Activated CD4-positive, alpha-beta T cell treated with anti-CD3 and anti-CD28 coated beads, Interleukin-2, amount 10 ng/mL, durations not matched to agents 7 days and 5 days (primary cell): ENCODE results near the gene RLBP1. TPM values are rescaled to one million over a fixed set of nuclear protein-coding genes. Genes with fewer than 3 reads are reported as not detected.
A peak's percentile ranks its signal among the peaks of the same experiment; 100 is the strongest.
"Not testable (repeated sequence)": the region's sequence is repeated elsewhere in the genome, so short reads cannot be mapped to it uniquely, and the experiment has no call there.

Experiments
- CTCF ChIA-PET: fragments of 350-600 bp; sonication (Branson Sonifier 250); formaldehyde crosslinking; loops from one replicate; lab custom pipeline; 2021; ENCODE audit warnings: antibody characterized with exemption; lab: Charles Lee
- POLR2A ChIA-PET: fragments of 350-600 bp; sonication (Branson Sonifier 250); formaldehyde crosslinking; loops from one replicate; lab custom pipeline; 2021; ENCODE audit warnings: antibody characterized with exemption; lab: Charles Lee
- DNase-seq: peaks from one replicate; pipeline ENCODE4 v3.0.0-alpha.2; 2020
- H3K27ac Mint-ChIP-seq: one replicate; pipeline ENCODE4 v1.8.0; 2021; ENCODE audit warnings: mild to moderate bottlenecking, moderate library complexity, mixed read lengths
- H3K27me3 Mint-ChIP-seq: one replicate; pipeline ENCODE4 v1.8.0; 2021; ENCODE audit warnings: mixed read lengths
- H3K36me3 Mint-ChIP-seq: one replicate; pipeline ENCODE4 v1.8.0; 2021; ENCODE audit warnings: low read depth, mixed read lengths
- H3K4me1 Mint-ChIP-seq: one replicate; pipeline ENCODE4 v1.8.0; 2021; ENCODE audit warnings: mixed read lengths
- H3K4me3 Mint-ChIP-seq: one replicate; pipeline ENCODE4 v1.8.0; 2021; ENCODE audit warnings: mild to moderate bottlenecking, moderate library complexity, mixed read lengths
- H3K9me3 Mint-ChIP-seq: one replicate; pipeline ENCODE4 v1.8.0; 2021; ENCODE audit warnings: mixed read lengths
- total RNA-seq, 2 experiments: library from RNA; stranded (reverse); gene quantifications; one replicate each; pipeline ENCODE4 v1.2.3, GENCODE V29; 2021

Gene RLBP1
- total RNA-seq: not detected

DNA sequence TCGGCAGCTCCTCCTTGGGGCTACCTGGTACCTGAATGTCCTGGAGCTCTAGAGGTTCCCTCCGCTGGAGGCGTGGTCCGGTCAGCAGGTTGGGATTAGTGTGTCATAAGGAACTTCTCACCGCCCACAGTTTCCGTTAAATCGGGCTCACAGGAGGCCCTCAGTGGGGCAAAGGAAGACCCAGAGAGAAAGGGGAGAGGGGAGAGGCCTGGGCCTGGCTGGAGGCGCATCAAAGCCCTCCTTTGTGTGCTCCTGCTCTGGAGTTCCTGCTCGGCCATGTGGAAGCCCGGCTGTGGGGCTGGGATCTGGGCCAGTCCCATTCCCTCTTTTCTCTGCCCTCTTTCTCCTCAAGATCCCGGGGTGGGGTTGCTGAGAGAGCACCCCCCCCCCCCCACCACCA, at the start of gene RLBP1:
TSS of gene RLBP1 (minus strand) at position 37 of the 400 bp plus-strand sequence. CDS start 2,604 bp downstream, outside the sequence.
- no peak for DNase-seq
- Mint-ChIP-seq H3K9me3 (no peaks in the 10 kb centered on the region), H3K36me3 (no peaks in the 10 kb centered on the region), H3K4me3 (no peak within 1 kb of the TSS), H3K4me1 (no peaks in the 10 kb centered on the region), H3K27me3 (peaks cover 1% of the 10 kb centered on the region), H3K27ac (no peak within 1 kb of the TSS)
- POLR2A ChIA-PET: no interaction called here
- CTCF ChIA-PET: interaction anchor here (0.9 kb wide), 1 partner anchor 78 kb away, joined by 3 read pairs; no protein-coding TSS in a partner anchor

GRCh38 chr15:89250142-89250541, 28.8 kb upstream of the RLBP1 start:
- POLR2A ChIA-PET: not testable (repeated sequence)
- H3K27ac Mint-ChIP-seq: peak overlapping the region; percentile 75

GRCh38 chr15:89248584-89248983, 27.2 kb upstream of the RLBP1 start:
- Mint-ChIP-seq H3K9me3 (no peaks in the 10 kb centered on the region), H3K4me3 (no peak overlapping the region), H3K27me3 (no peaks in the 10 kb centered on the region), H3K4me1 (peaks cover 46% of the 10 kb centered on the region), H3K27ac (no peak overlapping the region), H3K36me3 (peaks cover 62% of the 10 kb centered on the region)
- ChIA-PET CTCF (interaction anchor here (1.1 kb wide), 1 partner anchor 45 kb away, joined by 3 read pairs; no protein-coding TSS in a partner anchor), POLR2A (no interaction called here)
- DNase-seq: no peak

More at GRCh38 chr15:89250142-89250541, 28.8 kb upstream of the RLBP1 start:
- H3K27me3 Mint-ChIP-seq, CTCF ChIA-PET, DNase-seq, H3K4me3 Mint-ChIP-seq, H3K9me3 Mint-ChIP-seq: not testable (repeated sequence)
- peaks cover 46% of the 10 kb centered on the region for H3K4me1 Mint-ChIP-seq
- H3K36me3 Mint-ChIP-seq: peaks cover 65% of the 10 kb centered on the region

DNA sequence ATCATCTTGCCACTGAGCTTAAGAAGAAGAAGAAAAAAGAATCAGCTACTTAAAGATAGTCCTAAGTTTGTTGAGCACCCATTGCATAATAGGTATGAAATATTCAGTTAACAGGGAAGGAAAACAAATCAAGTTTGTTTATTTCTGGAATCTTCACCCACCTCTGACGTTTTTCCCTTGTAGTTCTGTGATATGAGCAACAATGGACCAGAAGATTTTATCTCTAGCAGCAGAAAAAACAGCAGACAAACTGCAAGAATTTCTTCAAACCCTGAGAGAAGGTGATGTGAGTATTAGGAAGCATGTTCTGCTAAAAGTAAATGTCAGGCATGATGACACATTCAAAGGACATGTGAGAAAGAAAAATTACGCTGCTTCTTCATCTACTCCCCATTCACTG, 26.1 kb upstream of the RLBP1 start:
- no peak overlapping the region for H3K27ac Mint-ChIP-seq
- POLR2A ChIA-PET: no interaction called here
- no peaks in the 10 kb centered on the region for H3K27me3 Mint-ChIP-seq
- H3K9me3 Mint-ChIP-seq: no peaks in the 10 kb centered on the region
- peaks cover 49% of the 10 kb centered on the region for H3K4me1 Mint-ChIP-seq
- peaks cover 56% of the 10 kb centered on the region for H3K36me3 Mint-ChIP-seq
- CTCF ChIA-PET: interaction anchor here (0.6 to 1.7 kb wide), 3 partner anchors 10 to 41 kb away, joined by 3 to 5 read pairs (median 5); no protein-coding TSS in a partner anchor
- no peak for DNase-seq
- H3K4me3 Mint-ChIP-seq: no peak overlapping the region

- no peak for DNase-seq
- H3K4me3 Mint-ChIP-seq: peak overlapping the region; percentile 93
- no peaks in the 10 kb centered on the region for H3K9me3 Mint-ChIP-seq
- ChIA-PET POLR2A (interaction anchor here (1.3 to 1.4 kb wide), 2 partner anchors 29 to 37 kb away, joined by 3 to 4 read pairs; no protein-coding TSS in a partner anchor), CTCF (interaction anchor here (0.8 to 2.5 kb wide), 13 partner anchors 8 to 191 kb away, joined by 3 to 8 read pairs (median 3); no protein-coding TSS in a partner anchor)
- peaks cover 43% of the 10 kb centered on the region for H3K4me1 Mint-ChIP-seq
- H3K27me3 Mint-ChIP-seq: peaks cover 6% of the 10 kb centered on the region
- H3K36me3 Mint-ChIP-seq: peaks cover 41% of the 10 kb centered on the region
- H3K27ac Mint-ChIP-seq: peak overlapping the region; percentile 93
Measured at GRCh38 chr15:89244574-89244903, 23.2 kb upstream of the RLBP1 start.

DNA sequence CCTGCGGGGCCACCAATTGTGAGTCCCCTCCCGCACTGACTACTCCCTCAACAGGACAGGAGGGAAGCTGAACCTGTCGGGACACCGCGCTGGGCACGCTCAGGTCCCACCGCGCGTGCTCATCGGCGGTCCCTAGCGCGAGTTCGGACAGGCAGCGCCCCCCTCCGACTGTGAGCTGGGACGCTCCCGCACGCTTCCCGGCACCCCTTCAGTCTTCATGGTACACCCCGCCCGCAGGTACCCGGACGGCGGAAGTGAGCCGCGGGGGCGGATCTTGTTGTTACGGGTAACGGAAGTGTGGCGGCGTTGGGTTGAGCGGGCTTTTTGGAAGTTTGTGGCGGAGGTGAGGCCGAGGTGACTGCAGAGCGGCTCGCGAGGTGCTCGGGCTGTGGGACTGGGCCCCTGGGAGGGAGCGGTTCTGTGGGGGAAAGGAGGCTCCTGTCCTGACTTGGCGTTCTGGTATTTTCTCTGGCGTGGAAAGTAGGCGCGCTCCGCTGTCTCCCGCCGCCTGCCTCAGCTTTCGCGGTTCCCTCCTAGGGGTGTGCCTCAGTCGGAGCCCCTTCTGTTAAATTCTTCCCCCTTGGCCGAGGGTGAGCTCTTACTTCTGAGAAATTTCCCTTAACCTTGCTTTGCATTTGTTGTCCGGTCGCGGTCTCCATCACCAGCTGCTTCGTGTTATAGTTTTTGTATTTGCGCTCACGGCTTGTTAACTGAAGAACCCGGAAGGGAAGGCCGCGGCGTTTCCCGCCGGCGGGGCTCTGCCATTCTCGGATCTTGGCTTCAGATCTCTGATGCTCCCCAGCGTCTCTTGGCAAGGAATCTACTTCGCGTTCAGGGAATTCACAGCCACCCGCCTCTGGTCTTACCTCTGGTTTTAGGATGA, 22.6 kb upstream of the RLBP1 start, which contains the start of gene FANCI:
TSS of gene FANCI (plus strand) at position 289 of the 883 bp plus-strand sequence. CDS start 3,669 bp downstream, outside the sequence.
- Mint-ChIP-seq H3K36me3 (peaks cover 36% of the 10 kb centered on the region), H3K9me3 (no peaks in the 10 kb centered on the region), H3K4me3 (peak within 1 kb of the TSS; percentile 93), H3K27ac (peak within 1 kb of the TSS; percentile 93), H3K4me1 (peaks cover 39% of the 10 kb centered on the region), H3K27me3 (peaks cover 8% of the 10 kb centered on the region)
- POLR2A ChIA-PET: interaction anchor here (1.3 to 1.4 kb wide), 2 partner anchors 30 to 37 kb away, joined by 3 to 4 read pairs; no protein-coding TSS in a partner anchor
- peak; percentile 96 for DNase-seq
- CTCF ChIA-PET: interaction anchor here (0.5 to 2.5 kb wide), 12 partner anchors 8 to 190 kb away, joined by 3 to 8 read pairs (median 3); no protein-coding TSS in a partner anchor

DNA sequence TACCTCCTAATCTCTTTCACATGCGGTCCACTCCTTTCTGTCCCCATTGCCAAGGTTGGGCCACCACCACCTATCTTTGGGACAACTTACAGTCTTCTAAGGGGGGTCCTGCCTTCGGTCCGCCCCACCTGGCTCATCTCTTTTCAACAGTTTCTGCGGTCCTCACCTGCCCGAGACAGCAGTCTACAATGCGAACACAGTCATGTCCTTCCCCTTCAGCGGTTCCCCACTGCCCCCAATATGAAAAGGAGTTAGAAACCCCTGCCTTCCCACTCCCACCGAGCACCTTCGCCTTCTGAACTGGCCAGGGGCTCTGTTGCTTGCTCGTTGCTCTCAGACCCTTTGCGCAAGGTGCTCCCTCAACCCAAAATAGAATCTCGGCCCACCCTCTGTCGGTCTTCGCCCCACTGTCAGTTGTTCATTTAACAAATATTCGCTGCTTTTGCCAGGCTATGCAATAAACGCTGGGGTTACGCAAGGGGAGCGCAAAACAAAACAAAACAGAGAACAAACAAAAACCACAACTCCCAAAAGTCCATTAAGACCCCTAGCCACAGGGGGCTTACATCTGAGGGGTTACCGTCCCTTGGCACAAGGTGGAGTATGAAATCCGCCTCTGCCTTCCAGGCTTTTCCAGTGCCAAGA, 21.8 kb upstream of the RLBP1 start:
- peaks cover 30% of the 10 kb centered on the region for H3K36me3 Mint-ChIP-seq
- CTCF ChIA-PET: interaction anchor here (0.5 to 1.6 kb wide), 7 partner anchors 9 to 159 kb away, joined by 3 to 6 read pairs (median 3); no protein-coding TSS in a partner anchor
- POLR2A ChIA-PET: interaction anchor here (1.3 kb wide), 1 partner anchor 36 kb away, joined by 4 read pairs; no protein-coding TSS in a partner anchor
- H3K9me3 Mint-ChIP-seq: no peaks in the 10 kb centered on the region
- peaks cover 16% of the 10 kb centered on the region for H3K27me3 Mint-ChIP-seq
- H3K4me1 Mint-ChIP-seq: peaks cover 33% of the 10 kb centered on the region
- peak overlapping the region; percentile 93 for H3K27ac Mint-ChIP-seq
- H3K4me3 Mint-ChIP-seq: peak overlapping the region; percentile 93
- no peak for DNase-seq

DNA sequence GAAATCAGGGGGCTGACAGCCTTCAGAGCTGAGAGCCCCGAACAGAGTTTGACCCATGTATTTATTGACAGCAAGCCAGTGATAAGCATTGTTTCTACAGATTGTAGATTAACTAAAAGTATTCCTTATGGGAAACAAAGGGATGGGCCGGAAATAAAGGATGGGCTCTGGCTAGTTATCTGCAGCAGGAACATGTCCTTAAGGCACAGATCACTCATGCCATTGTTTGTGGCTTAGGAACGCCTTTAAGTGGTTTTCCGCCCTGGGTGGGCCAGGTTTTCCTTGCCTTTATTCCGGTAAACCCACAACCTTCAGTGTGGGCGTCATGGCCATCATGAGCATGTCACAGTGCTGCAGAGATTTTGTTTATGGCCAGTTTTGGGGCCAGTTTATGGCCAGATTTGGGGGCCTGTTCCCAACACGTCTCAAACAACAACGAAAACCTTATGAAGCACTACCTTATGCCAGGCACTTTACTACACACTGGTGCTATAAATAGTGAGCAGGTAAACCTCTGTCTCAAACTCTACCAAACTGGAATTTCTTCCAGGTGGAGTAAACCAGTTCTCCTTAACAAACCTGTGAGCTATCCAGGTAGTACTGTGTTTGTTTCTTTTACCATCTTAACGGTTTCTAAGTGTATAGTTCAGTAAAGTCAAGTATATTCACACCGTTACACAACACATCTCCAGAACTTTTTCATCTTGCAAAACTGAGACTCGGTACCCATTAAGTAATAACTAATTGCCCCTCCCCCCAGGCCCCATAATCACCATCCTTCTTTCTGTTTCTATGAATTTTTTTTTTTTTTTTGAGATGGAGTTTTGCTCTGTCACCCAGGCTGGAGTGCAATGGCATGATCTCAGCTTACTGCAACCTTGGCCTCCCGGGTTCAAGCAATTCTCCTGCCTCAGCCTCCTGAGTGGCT, 18.8 kb upstream of the RLBP1 start:
- H3K36me3 Mint-ChIP-seq, POLR2A ChIA-PET, H3K27ac Mint-ChIP-seq, H3K9me3 Mint-ChIP-seq, DNase-seq, H3K4me1 Mint-ChIP-seq, H3K4me3 Mint-ChIP-seq: not testable (repeated sequence)
- H3K27me3 Mint-ChIP-seq: peaks cover 35% of the 10 kb centered on the region
- CTCF ChIA-PET: interaction anchor here (0.6 to 1.4 kb wide), 2 partner anchors 34 to 118 kb away, joined by 3 read pairs; no protein-coding TSS in a partner anchor

DNA sequence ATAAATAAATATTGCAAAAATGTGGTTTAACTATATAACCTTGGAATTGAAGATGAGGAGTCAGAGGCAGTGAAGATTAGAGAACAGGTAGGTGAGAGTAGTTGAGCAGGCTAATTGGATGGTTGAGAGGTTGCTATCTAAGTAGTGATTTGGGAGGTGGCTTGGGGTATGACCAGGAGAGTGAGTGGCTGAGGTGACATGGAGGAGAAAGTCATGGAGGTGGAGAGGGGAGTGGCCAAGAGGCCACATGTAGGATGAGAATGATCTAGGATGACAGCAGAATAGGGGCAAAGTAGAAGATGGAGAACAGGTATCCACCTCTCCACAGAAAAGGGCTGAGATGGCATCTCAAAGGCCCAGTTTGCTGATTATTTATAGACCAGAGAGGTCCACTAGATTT, 10.5 kb upstream of the RLBP1 start:
- Mint-ChIP-seq H3K36me3 (no peaks in the 10 kb centered on the region), H3K4me1 (peaks cover 3% of the 10 kb centered on the region), H3K9me3 (no peaks in the 10 kb centered on the region), H3K4me3 (no peak overlapping the region), H3K27ac (no peak overlapping the region), H3K27me3 (peaks cover 30% of the 10 kb centered on the region)
- CTCF ChIA-PET: interaction anchor here (0.6 kb wide), 1 partner anchor 132 kb away, joined by 3 read pairs; no protein-coding TSS in a partner anchor
- POLR2A ChIA-PET: no interaction called here
- no peak for DNase-seq

DNA sequence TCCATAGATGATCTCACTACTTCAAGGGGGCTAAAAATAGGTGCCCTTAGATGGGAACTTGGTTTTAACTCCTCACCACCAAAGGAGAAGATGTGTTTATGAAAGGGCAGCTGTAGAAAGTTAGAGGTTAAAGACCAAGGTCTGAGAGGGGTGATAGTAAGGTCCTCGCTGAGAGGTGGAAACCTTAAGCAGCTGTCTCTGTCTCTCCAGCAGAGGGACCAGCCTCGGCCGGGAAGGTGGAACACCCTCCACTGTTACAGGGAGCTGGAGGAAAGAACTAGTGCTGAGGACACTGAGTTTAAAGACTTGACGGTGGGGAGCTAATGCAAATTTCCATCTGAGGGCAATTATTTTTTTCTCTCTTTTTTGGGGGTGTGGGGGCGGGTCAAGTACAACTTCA, 8.9 kb upstream of the RLBP1 start:
- no peaks in the 10 kb centered on the region for H3K9me3 Mint-ChIP-seq
- CTCF ChIA-PET: interaction anchor here (0.7 to 3.0 kb wide), 3 partner anchors 17 to 23 kb away, joined by 3 to 13 read pairs (median 3); no protein-coding TSS in a partner anchor

GRCh38 chr15:89227425-89227824, 6.0 kb upstream of the RLBP1 start:
- Mint-ChIP-seq H3K27me3 (peaks cover 8% of the 10 kb centered on the region), H3K4me3 (no peak overlapping the region), H3K4me1 (peaks cover 3% of the 10 kb centered on the region), H3K27ac (no peak overlapping the region), H3K9me3 (no peaks in the 10 kb centered on the region), H3K36me3 (no peaks in the 10 kb centered on the region)
- POLR2A ChIA-PET: no interaction called here
- DNase-seq: no peak
- CTCF ChIA-PET: no interaction called here

More for the DNA sequence above, 8.9 kb upstream of the RLBP1 start:
- Mint-ChIP-seq H3K27me3 (peaks cover 23% of the 10 kb centered on the region), H3K4me1 (peaks cover 3% of the 10 kb centered on the region), H3K27ac (no peak overlapping the region), H3K4me3 (no peak overlapping the region), H3K36me3 (no peaks in the 10 kb centered on the region)
- POLR2A ChIA-PET: no interaction called here
- no peak for DNase-seq
